ENCODE results near the gene IRF5. TPM values are rescaled to one million over a fixed set of nuclear protein-coding genes. Genes with fewer than 3 reads are reported as not detected.
"Not testable (repeated sequence)": the region's sequence is repeated elsewhere in the genome, so short reads cannot be mapped to it uniquely, and the experiment has no call there.

Gene IRF5
- total RNA-seq, 2 experiments from 2014 or later: 8.2 to 21.9 TPM

DNA sequence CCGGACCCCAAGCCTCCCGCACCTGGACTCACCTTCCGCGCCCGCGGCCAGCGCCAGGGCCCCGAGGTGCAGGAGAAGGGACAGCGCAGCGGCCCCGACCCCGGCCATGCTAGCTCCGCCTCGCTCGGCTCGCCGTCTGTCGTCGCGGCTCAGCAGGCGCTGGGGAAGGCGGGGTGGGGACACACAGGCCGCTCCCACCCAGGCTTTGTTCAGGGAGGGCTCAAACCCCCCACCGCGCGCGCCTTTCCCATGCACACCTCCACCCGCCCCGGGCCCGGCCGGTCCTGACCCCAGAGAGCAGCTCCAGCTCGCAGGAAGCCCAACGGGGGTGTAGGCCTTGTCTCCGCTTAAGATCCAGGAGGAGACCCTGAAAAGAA lies 27.2 kb upstream of the IRF5 start, which contains the start of gene KCP:
Gene KCP (minus strand): TSS at position 141 of the 377 bp plus-strand sequence. CDS start 33 bp downstream, at position 108.
- H3K4me1 ChIP-seq (ENCODE audit: insufficient read depth, low read length, poor library complexity, severe bottlenecking): no peaks in the 10 kb centered on the region
- DNase-seq (ENCODE audit: low spot score): no peak
- no peaks in the 10 kb centered on the region for H4K20me1 ChIP-seq (ENCODE audit: insufficient read depth, low read length)
- TF ChIP-seq, protein P1, sequence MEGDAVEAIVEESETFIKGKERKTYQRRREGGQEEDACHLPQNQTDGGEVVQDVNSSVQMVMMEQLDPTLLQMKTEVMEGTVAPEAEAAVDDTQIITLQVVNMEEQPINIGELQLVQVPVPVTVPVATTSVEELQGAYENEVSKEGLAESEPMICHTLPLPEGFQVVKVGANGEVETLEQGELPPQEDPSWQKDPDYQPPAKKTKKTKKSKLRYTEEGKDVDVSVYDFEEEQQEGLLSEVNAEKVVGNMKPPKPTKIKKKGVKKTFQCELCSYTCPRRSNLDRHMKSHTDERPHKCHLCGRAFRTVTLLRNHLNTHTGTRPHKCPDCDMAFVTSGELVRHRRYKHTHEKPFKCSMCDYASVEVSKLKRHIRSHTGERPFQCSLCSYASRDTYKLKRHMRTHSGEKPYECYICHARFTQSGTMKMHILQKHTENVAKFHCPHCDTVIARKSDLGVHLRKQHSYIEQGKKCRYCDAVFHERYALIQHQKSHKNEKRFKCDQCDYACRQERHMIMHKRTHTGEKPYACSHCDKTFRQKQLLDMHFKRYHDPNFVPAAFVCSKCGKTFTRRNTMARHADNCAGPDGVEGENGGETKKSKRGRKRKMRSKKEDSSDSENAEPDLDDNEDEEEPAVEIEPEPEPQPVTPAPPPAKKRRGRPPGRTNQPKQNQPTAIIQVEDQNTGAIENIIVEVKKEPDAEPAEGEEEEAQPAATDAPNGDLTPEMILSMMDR (conservative IDR thresholded peaks at IDR 0.05; ENCODE audit: low read length): no peak
- TF ChIP-seq EZH2phosphoT487 (IDR thresholded peaks at IDR 0.05; ENCODE audit: borderline replicate concordance, low read depth, low read length): no peak
- H3K79me2 ChIP-seq (ENCODE audit: insufficient read depth, low read depth, low read length): no peaks in the 10 kb centered on the region
- no peak within 1 kb of the TSS for H2AFZ ChIP-seq (ENCODE audit: low read length)
- H3K9me2 ChIP-seq (ENCODE audit: insufficient read depth, low read length): no peaks in the 10 kb centered on the region
- no peak within 1 kb of the TSS for H3K4me3 ChIP-seq (ENCODE audit: low read depth, low read length, poor library complexity, severe bottlenecking)
- no peak within 1 kb of the TSS for H3K27ac ChIP-seq (ENCODE audit: low read depth, low read length, poor library complexity, severe bottlenecking)
- H3K36me3 ChIP-seq (ENCODE audit: insufficient read depth, low read length): no peaks in the 10 kb centered on the region
- intact Hi-C loops (cut with micrococcal nuclease; ENCODE audit: unreplicated experiment): no loop called here
- no peaks in the 10 kb centered on the region for H3K9me3 ChIP-seq (ENCODE audit: low read length)
- BruUV-seq (replicated peaks): no TSS peak
- ChIA-PET CTCF (ENCODE audit: unreplicated experiment) (no interaction called here), POLR2A (interaction anchor here (0.8 kb wide), 1 partner anchor 29 kb away, joined by 3 read pairs; no protein-coding TSS in a partner anchor)
- H3K4me2 ChIP-seq (ENCODE audit: low read length): no peak within 1 kb of the TSS

DNA sequence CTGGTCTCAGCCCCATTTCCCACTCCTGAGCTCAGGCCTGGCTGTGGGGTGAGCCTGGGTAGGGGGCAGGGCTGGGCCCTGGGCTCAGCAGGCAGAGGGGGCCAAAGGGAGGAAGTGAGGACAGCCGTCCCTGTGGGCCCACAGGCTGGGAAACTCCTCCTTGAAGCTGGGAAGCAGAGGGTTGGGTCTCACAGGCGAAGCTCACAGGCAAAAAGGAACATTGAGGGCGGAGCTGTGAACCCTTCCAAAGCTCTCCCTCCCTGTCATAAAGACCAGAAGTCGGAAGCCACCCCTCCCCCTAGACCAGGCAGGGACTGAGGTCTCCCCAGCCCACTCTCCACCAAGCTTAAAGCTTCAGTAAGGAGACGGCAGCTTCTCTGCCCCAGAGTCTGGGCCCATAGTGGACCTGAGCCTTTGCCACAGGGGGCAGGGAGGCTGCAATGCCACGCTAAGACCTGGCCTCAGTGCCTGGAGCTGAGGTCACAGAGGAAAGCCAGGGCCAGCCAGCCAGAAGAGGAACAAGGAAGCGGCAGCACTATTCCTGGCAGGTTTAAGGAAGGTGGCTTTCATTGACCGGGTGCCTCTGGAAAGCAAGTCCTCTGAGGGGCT lies 26.2 kb upstream of the IRF5 start:
- POLR2A ChIA-PET: interaction anchor here (0.7 kb wide), 1 partner anchor 1235 kb away, joined by 4 read pairs; no protein-coding TSS in a partner anchor
- no TSS peak for BruUV-seq (replicated peaks)

DNA sequence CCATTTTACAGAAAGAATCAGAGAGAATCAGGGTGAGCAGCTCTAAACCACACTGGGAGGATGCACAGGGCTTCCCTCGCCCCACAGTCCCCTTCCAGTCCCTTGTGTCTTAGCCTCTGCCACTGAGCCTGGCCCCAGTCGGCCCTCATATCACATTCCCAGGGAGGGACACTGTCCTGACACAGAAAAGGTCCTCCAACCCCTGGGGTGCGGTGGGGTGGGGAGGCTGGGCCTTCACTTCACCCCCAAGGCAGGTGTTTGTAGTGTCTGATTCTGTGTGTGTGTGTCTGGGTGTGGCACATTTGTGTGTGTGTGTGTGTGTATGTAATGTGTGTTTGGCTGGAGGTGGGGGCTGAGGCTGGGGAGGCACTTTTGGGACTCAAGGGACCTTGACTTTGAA lies 25.4 kb upstream of the IRF5 start:
- intact Hi-C loops (cut with micrococcal nuclease; ENCODE audit: unreplicated experiment): no loop called here
- no peaks in the 10 kb centered on the region for H3K9me2 ChIP-seq (ENCODE audit: insufficient read depth, low read length)
- no peak overlapping the region for H3K4me2 ChIP-seq (ENCODE audit: low read length)
- H3K79me2 ChIP-seq (ENCODE audit: insufficient read depth, low read depth, low read length): no peaks in the 10 kb centered on the region
- no peak overlapping the region for H3K27ac ChIP-seq (ENCODE audit: low read depth, low read length, poor library complexity, severe bottlenecking)
- no peaks in the 10 kb centered on the region for H3K9me3 ChIP-seq (ENCODE audit: low read length)
- no peak for TF ChIP-seq EZH2phosphoT487 (IDR thresholded peaks at IDR 0.05; ENCODE audit: borderline replicate concordance, low read depth, low read length)
- TF ChIP-seq, protein P1 (conservative IDR thresholded peaks at IDR 0.05; ENCODE audit: low read length): no peak
- no TSS peak for BruUV-seq (replicated peaks)
- H3K36me3 ChIP-seq (ENCODE audit: insufficient read depth, low read length): no peaks in the 10 kb centered on the region
- no peak overlapping the region for H2AFZ ChIP-seq (ENCODE audit: low read length)
- no peaks in the 10 kb centered on the region for H3K4me1 ChIP-seq (ENCODE audit: insufficient read depth, low read length, poor library complexity, severe bottlenecking)
- no peaks in the 10 kb centered on the region for H4K20me1 ChIP-seq (ENCODE audit: insufficient read depth, low read length)
- ChIA-PET POLR2A (interaction anchor here (0.7 kb wide), 1 partner anchor 12 kb away, joined by 3 read pairs; no protein-coding TSS in a partner anchor), CTCF (ENCODE audit: unreplicated experiment) (no interaction called here)
- H3K4me3 ChIP-seq (ENCODE audit: low read depth, low read length, poor library complexity, severe bottlenecking): no peak overlapping the region
- no peak for DNase-seq (ENCODE audit: low spot score)

More for the DNA sequence above, 26.2 kb upstream of the IRF5 start:
- intact Hi-C loops (cut with micrococcal nuclease; ENCODE audit: unreplicated experiment): no loop called here
- Histone ChIP-seq H3K36me3 (ENCODE audit: insufficient read depth, low read length) (no peaks in the 10 kb centered on the region), H3K79me2 (ENCODE audit: insufficient read depth, low read depth, low read length) (no peaks in the 10 kb centered on the region), H3K4me2 (ENCODE audit: low read length) (no peak overlapping the region), H3K4me1 (ENCODE audit: insufficient read depth, low read length, poor library complexity, severe bottlenecking) (no peaks in the 10 kb centered on the region), H3K9me2 (ENCODE audit: insufficient read depth, low read length) (no peaks in the 10 kb centered on the region), H3K4me3 (ENCODE audit: low read depth, low read length, poor library complexity, severe bottlenecking) (no peak overlapping the region), H4K20me1 (ENCODE audit: insufficient read depth, low read length) (no peaks in the 10 kb centered on the region), H3K9me3 (ENCODE audit: low read length) (no peaks in the 10 kb centered on the region), H2AFZ (ENCODE audit: low read length) (no peak overlapping the region), H3K27ac (ENCODE audit: low read depth, low read length, poor library complexity, severe bottlenecking) (no peak overlapping the region)
- TF ChIP-seq, protein P1 (conservative IDR thresholded peaks at IDR 0.05; ENCODE audit: low read length): no peak
- no peak for TF ChIP-seq EZH2phosphoT487 (IDR thresholded peaks at IDR 0.05; ENCODE audit: borderline replicate concordance, low read depth, low read length)
- no peak for DNase-seq (ENCODE audit: low spot score)
- CTCF ChIA-PET (ENCODE audit: unreplicated experiment): no interaction called here

DNA sequence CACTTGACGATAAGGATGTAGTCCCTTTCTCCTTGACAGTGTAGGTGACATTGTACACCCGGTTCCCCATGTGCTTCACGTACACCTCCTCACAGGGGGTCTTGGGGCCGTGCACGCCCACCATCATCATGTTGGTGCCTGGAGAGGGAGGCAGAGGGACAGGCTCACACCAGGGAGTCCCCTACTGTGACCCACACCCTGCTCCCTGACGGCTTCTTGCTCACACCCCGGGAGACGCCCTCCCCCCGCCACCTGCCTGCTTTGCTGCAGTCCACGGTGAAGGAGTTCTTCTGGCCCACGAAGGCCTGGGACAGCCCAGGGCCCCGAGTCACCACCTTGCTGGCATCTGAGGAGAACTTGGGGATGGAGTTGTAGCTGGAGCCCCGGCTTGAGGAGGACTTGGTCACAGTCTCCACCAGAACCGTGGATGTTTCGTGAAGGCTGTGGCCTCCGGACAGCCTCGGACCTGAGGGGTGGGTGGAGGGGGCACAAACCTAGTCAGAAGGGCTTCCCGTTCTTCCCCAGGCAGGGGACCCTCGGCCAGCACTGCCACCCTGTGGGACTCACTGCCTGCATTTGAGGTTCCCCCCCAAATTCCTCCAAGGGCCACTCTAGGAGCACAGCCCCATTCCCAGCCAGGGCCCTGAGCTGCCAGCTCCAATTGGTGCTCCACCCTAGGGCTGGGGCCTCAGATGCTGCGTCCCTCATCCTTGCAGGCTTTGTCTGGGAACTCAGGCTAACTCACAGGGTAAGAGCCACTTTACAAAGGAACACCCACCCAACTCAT lies 24.8 kb upstream of the IRF5 start:
- H4K20me1 ChIP-seq (ENCODE audit: insufficient read depth, low read length); H3K27ac ChIP-seq (ENCODE audit: low read depth, low read length, poor library complexity, severe bottlenecking); H3K36me3 ChIP-seq (ENCODE audit: insufficient read depth, low read length); H2AFZ ChIP-seq (ENCODE audit: low read length); intact Hi-C loops (cut with micrococcal nuclease; ENCODE audit: unreplicated experiment); CTCF ChIA-PET (ENCODE audit: unreplicated experiment); H3K4me1 ChIP-seq (ENCODE audit: insufficient read depth, low read length, poor library complexity, severe bottlenecking); BruUV-seq (replicated peaks); H3K4me3 ChIP-seq (ENCODE audit: low read depth, low read length, poor library complexity, severe bottlenecking); H3K9me2 ChIP-seq (ENCODE audit: insufficient read depth, low read length); H3K9me3 ChIP-seq (ENCODE audit: low read length); H3K4me2 ChIP-seq (ENCODE audit: low read length); H3K79me2 ChIP-seq (ENCODE audit: insufficient read depth, low read depth, low read length); DNase-seq (ENCODE audit: low spot score): not testable (repeated sequence)
- POLR2A ChIA-PET: interaction anchor here (0.7 kb wide), 1 partner anchor 11 kb away, joined by 3 read pairs; no protein-coding TSS in a partner anchor

All from OCI-LY7 (cell line).